ENCODE results near the gene XYLT1.

XYLT1 gene

GRCh38 chr16:17257426-17258023 is 213.2 kb downstream of the XYLT1 start:
- H3K36me3 ChIP-seq (ENCODE audit: control insufficient read depth, low read length), result 0 out of 2 replicates have a peak, but pooled peaks cover 2% of the 10 kb centered on the region
- H3K9me2 ChIP-seq (replicated peaks; ENCODE audit: control insufficient read depth, low read length), result no peaks in the 10 kb centered on the region
- H3K9me3 ChIP-seq (ENCODE audit: control insufficient read depth, insufficient read depth, low read length), result no peaks in the 10 kb centered on the region
- TF ChIP-seq EZH2phosphoT487 (IDR thresholded peaks at IDR 0.05; ENCODE audit: borderline replicate concordance, low read length) (no peak), CTCF (IDR thresholded peaks at IDR 0.05; ENCODE audit: low read depth, low read length, poor library complexity, severe bottlenecking) (no peak)
- no peak overlapping the region for H3K27ac ChIP-seq (ENCODE audit: low read depth, low read length)
- no peaks in the 10 kb centered on the region for H3F3A ChIP-seq (ENCODE audit: control insufficient read depth, insufficient read depth)
- H3K79me2 ChIP-seq (ENCODE audit: control insufficient read depth, low read length), result no peaks in the 10 kb centered on the region
- H3K4me1 ChIP-seq (ENCODE audit: control insufficient read depth, low read length), result peaks cover 16% of the 10 kb centered on the region
- no peak overlapping the region for H3K4me3 ChIP-seq (ENCODE audit: low read length)
- no peak overlapping the region for H3K4me2 ChIP-seq (ENCODE audit: low read length)
- H3K27me3 ChIP-seq (ENCODE audit: control insufficient read depth, low read length), result no peaks in the 10 kb centered on the region
- no peaks in the 10 kb centered on the region for H4K20me1 ChIP-seq (ENCODE audit: control insufficient read depth, insufficient read depth, low read depth, low read length)

- H4K20me1 ChIP-seq (ENCODE audit: control insufficient read depth, insufficient read depth, low read depth, low read length), result peaks cover 13% of the 10 kb centered on the region; the same call in 1 of the 2 replicates
- no peak overlapping the region for H3K4me3 ChIP-seq (ENCODE audit: low read length)
- no peak overlapping the region for H3K4me2 ChIP-seq (ENCODE audit: low read length)
- H3K4me1 ChIP-seq (ENCODE audit: control insufficient read depth, low read length), result peaks cover 14% of the 10 kb centered on the region
- no peaks in the 10 kb centered on the region for H3K27me3 ChIP-seq (ENCODE audit: control insufficient read depth, low read length)
- H3K9me3 ChIP-seq (ENCODE audit: control insufficient read depth, insufficient read depth, low read length), result no peaks in the 10 kb centered on the region
- H3K27ac ChIP-seq (ENCODE audit: low read depth, low read length), result no peak overlapping the region
- TF ChIP-seq EZH2phosphoT487 (IDR thresholded peaks at IDR 0.05; ENCODE audit: borderline replicate concordance, low read length) (no peak), CTCF (IDR thresholded peaks at IDR 0.05; ENCODE audit: low read depth, low read length, poor library complexity, severe bottlenecking) (no peak)
- no peaks in the 10 kb centered on the region for H3F3A ChIP-seq (ENCODE audit: control insufficient read depth, insufficient read depth)
- no peaks in the 10 kb centered on the region for H3K9me2 ChIP-seq (replicated peaks; ENCODE audit: control insufficient read depth, low read length)
- H3K36me3 ChIP-seq (ENCODE audit: control insufficient read depth, low read length), result no peaks in the 10 kb centered on the region
- H3K79me2 ChIP-seq (ENCODE audit: control insufficient read depth, low read length), result peaks cover 4% of the 10 kb centered on the region; the same call in 1 of the 2 replicates
Observed at GRCh38 chr16:17252701-17253100, 218.1 kb downstream of the XYLT1 start.

- Histone ChIP-seq H3K9me3 (ENCODE audit: control insufficient read depth, insufficient read depth, low read length) (no peaks in the 10 kb centered on the region), H3K9me2 (replicated peaks; ENCODE audit: control insufficient read depth, low read length) (no peaks in the 10 kb centered on the region), H3K27me3 (ENCODE audit: control insufficient read depth, low read length) (no peaks in the 10 kb centered on the region), H3K27ac (ENCODE audit: low read depth, low read length) (no peak overlapping the region), H3K4me3 (ENCODE audit: low read length) (no peak overlapping the region), H4K20me1 (ENCODE audit: control insufficient read depth, insufficient read depth, low read depth, low read length) (peaks cover 13% of the 10 kb centered on the region; the same call in 1 of the 2 replicates), H3K4me1 (ENCODE audit: control insufficient read depth, low read length) (peaks cover 14% of the 10 kb centered on the region), H3K4me2 (ENCODE audit: low read length) (no peak overlapping the region), H3F3A (ENCODE audit: control insufficient read depth, insufficient read depth) (no peaks in the 10 kb centered on the region), H3K79me2 (ENCODE audit: control insufficient read depth, low read length) (peaks cover 4% of the 10 kb centered on the region; the same call in 1 of the 2 replicates), H3K36me3 (ENCODE audit: control insufficient read depth, low read length) (no peaks in the 10 kb centered on the region)
- TF ChIP-seq CTCF (IDR thresholded peaks at IDR 0.05; ENCODE audit: low read depth, low read length, poor library complexity, severe bottlenecking) (no peak), EZH2phosphoT487 (IDR thresholded peaks at IDR 0.05; ENCODE audit: borderline replicate concordance, low read length) (no peak)
Observed at GRCh38 chr16:17252064-17252463, 218.7 kb downstream of the XYLT1 start.

Data from DOHH2 (cell line).